Rectal smooth muscle tissue (tissue), 1 donor: ENCODE results near the gene DRAM1.
A peak's percentile ranks its signal among the peaks of the same experiment; 100 is the strongest.
"Not testable (repeated sequence)": the region's sequence is repeated elsewhere in the genome, so short reads cannot be mapped to it uniquely, and the experiment has no call there.

Experiments
- H3K27ac ChIP-seq: one replicate; pipeline ENCODE4 v1.7.0; 2013; ENCODE audit warnings: low read depth, low read length, inconsistent platforms
- H3K27me3 ChIP-seq: one replicate; pipeline ENCODE4 v1.7.0; 2013; ENCODE audit warnings: low read length; ENCODE audit not compliant: control insufficient read depth, insufficient read depth
- H3K36me3 ChIP-seq: one replicate; pipeline ENCODE4 v1.7.0; 2013; ENCODE audit warnings: low read length; ENCODE audit not compliant: control insufficient read depth, insufficient read depth
- H3K4me1 ChIP-seq: one replicate; pipeline ENCODE4 v1.7.0; 2013; ENCODE audit warnings: low read length; ENCODE audit not compliant: control insufficient read depth, insufficient read depth
- H3K4me3 ChIP-seq: one replicate; pipeline ENCODE4 v1.7.0; 2013; ENCODE audit warnings: low read length
- H3K9ac ChIP-seq: one replicate; pipeline ENCODE4 v1.7.0; 2013; ENCODE audit warnings: low read length

DRAM1 gene

GRCh38 chr12:101889211-101889752 lies 11.9 kb downstream of the DRAM1 start:
- no peaks in the 10 kb centered on the region for H3K36me3 ChIP-seq
- H3K9ac ChIP-seq = no peak overlapping the region
- H3K27me3 ChIP-seq = no peaks in the 10 kb centered on the region
- H3K4me3 ChIP-seq = no peak overlapping the region
- H3K4me1 ChIP-seq = no peaks in the 10 kb centered on the region
- H3K27ac ChIP-seq = no peak overlapping the region

GRCh38 chr12:101891462-101891971 lies 14.1 kb downstream of the DRAM1 start:
- Histone ChIP-seq H3K4me1 (no peaks in the 10 kb centered on the region), H3K4me3 (no peak overlapping the region), H3K27ac (peak overlapping the region; percentile 62), H3K27me3 (no peaks in the 10 kb centered on the region), H3K9ac (no peak overlapping the region), H3K36me3 (no peaks in the 10 kb centered on the region)

- Histone ChIP-seq H3K27ac (no peak overlapping the region), H3K4me1 (no peaks in the 10 kb centered on the region), H3K4me3 (no peak overlapping the region), H3K27me3 (no peaks in the 10 kb centered on the region), H3K36me3 (no peaks in the 10 kb centered on the region), H3K9ac (no peak overlapping the region)
Measured at GRCh38 chr12:101892794-101893193, 15.4 kb downstream of the DRAM1 start.

- Histone ChIP-seq H3K27ac (no peak overlapping the region), H3K9ac (no peak overlapping the region), H3K4me3 (no peak overlapping the region), H3K36me3 (no peaks in the 10 kb centered on the region), H3K27me3 (no peaks in the 10 kb centered on the region), H3K4me1 (no peaks in the 10 kb centered on the region)
Measured at GRCh38 chr12:101901777-101902176, 24.4 kb downstream of the DRAM1 start.

- no peaks in the 10 kb centered on the region for H3K4me1 ChIP-seq
- no peak overlapping the region for H3K9ac ChIP-seq
- no peak overlapping the region for H3K4me3 ChIP-seq
- no peaks in the 10 kb centered on the region for H3K27me3 ChIP-seq
- H3K27ac ChIP-seq = no peak overlapping the region
- no peaks in the 10 kb centered on the region for H3K36me3 ChIP-seq
Measured at GRCh38 chr12:101902641-101903040, 25.3 kb downstream of the DRAM1 start.

- no peak overlapping the region for H3K27ac ChIP-seq
- no peak overlapping the region for H3K4me3 ChIP-seq
- no peaks in the 10 kb centered on the region for H3K36me3 ChIP-seq
Measured at GRCh38 chr12:101906226-101906625, 28.8 kb downstream of the DRAM1 start.

GRCh38 chr12:101908395-101908794 lies 31.0 kb downstream of the DRAM1 start:
- H3K4me1 ChIP-seq = no peaks in the 10 kb centered on the region
- no peak overlapping the region for H3K27ac ChIP-seq
- H3K4me3 ChIP-seq = no peak overlapping the region
- H3K27me3 ChIP-seq = no peaks in the 10 kb centered on the region
- no peaks in the 10 kb centered on the region for H3K36me3 ChIP-seq
- no peak overlapping the region for H3K9ac ChIP-seq

More at GRCh38 chr12:101906226-101906625, 28.8 kb downstream of the DRAM1 start:
- H3K4me1 ChIP-seq = no peaks in the 10 kb centered on the region
- H3K27me3 ChIP-seq = no peaks in the 10 kb centered on the region
- no peak overlapping the region for H3K9ac ChIP-seq

- Histone ChIP-seq H3K27ac (no peak overlapping the region), H3K4me1 (no peaks in the 10 kb centered on the region), H3K4me3 (no peak overlapping the region), H3K27me3 (no peaks in the 10 kb centered on the region), H3K36me3 (no peaks in the 10 kb centered on the region), H3K9ac (no peak overlapping the region)
Measured at GRCh38 chr12:101909646-101910045, 32.3 kb downstream of the DRAM1 start.

GRCh38 chr12:101915841-101916240 lies 38.5 kb downstream of the DRAM1 start:
- H3K27me3 ChIP-seq = no peaks in the 10 kb centered on the region
- H3K9ac ChIP-seq = no peak overlapping the region
- H3K4me1 ChIP-seq = no peaks in the 10 kb centered on the region
- no peak overlapping the region for H3K27ac ChIP-seq
- H3K4me3 ChIP-seq = no peak overlapping the region
- no peaks in the 10 kb centered on the region for H3K36me3 ChIP-seq

GRCh38 chr12:101918805-101919204 lies 41.4 kb downstream of the DRAM1 start:
- not testable (repeated sequence) for H3K27me3 ChIP-seq, H3K4me3 ChIP-seq, H3K4me1 ChIP-seq, H3K36me3 ChIP-seq, H3K9ac ChIP-seq, H3K27ac ChIP-seq

- Histone ChIP-seq H3K27ac (no peak overlapping the region), H3K4me1 (no peaks in the 10 kb centered on the region), H3K9ac (no peak overlapping the region), H3K4me3 (no peak overlapping the region), H3K27me3 (no peaks in the 10 kb centered on the region), H3K36me3 (no peaks in the 10 kb centered on the region)
Measured at GRCh38 chr12:101919447-101919846, 42.1 kb downstream of the DRAM1 start.

- Histone ChIP-seq H3K4me1 (no peaks in the 10 kb centered on the region), H3K27ac (no peak overlapping the region), H3K36me3 (no peaks in the 10 kb centered on the region)
Measured at GRCh38 chr12:101920906-101921305, 43.5 kb downstream of the DRAM1 start.

GRCh38 chr12:101923045-101923718 lies 45.8 kb downstream of the DRAM1 start:
- no peak overlapping the region for H3K4me3 ChIP-seq
- H3K36me3 ChIP-seq = no peaks in the 10 kb centered on the region
- no peaks in the 10 kb centered on the region for H3K4me1 ChIP-seq
- H3K27me3 ChIP-seq = no peaks in the 10 kb centered on the region
- no peak overlapping the region for H3K9ac ChIP-seq
- no peak overlapping the region for H3K27ac ChIP-seq

More at GRCh38 chr12:101920906-101921305, 43.5 kb downstream of the DRAM1 start:
- Histone ChIP-seq H3K4me3 (no peak overlapping the region), H3K27me3 (no peaks in the 10 kb centered on the region), H3K9ac (no peak overlapping the region)
